Measurements from ENCODE around the gene SVIL.

DNA sequence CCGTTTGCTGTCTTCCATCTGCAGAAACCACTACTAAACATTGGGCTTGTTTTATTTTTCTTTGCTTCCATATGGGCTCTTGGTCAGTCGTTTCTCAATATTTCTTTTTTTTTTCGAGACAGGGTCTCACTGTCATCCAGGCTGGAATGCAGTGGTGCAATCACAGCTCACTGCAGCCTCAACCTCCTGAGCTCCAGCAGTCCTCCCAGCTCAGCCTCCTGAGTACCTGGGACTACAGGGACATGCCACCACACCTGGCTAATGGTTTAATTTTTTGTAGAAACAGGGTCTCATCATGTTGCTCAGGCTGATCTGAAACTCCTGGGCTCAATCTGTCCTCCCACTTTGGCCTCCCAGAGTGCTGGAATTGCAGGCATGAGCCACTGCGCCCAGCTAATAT, 182.8 kb downstream of the SVIL start:
- TF ChIP-seq, protein P1, sequence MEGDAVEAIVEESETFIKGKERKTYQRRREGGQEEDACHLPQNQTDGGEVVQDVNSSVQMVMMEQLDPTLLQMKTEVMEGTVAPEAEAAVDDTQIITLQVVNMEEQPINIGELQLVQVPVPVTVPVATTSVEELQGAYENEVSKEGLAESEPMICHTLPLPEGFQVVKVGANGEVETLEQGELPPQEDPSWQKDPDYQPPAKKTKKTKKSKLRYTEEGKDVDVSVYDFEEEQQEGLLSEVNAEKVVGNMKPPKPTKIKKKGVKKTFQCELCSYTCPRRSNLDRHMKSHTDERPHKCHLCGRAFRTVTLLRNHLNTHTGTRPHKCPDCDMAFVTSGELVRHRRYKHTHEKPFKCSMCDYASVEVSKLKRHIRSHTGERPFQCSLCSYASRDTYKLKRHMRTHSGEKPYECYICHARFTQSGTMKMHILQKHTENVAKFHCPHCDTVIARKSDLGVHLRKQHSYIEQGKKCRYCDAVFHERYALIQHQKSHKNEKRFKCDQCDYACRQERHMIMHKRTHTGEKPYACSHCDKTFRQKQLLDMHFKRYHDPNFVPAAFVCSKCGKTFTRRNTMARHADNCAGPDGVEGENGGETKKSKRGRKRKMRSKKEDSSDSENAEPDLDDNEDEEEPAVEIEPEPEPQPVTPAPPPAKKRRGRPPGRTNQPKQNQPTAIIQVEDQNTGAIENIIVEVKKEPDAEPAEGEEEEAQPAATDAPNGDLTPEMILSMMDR (IDR thresholded peaks at IDR 0.05 in 4 of 5, conservative IDR thresholded peaks at IDR 0.05 in 1 of 5) = no peak
- TF ChIP-seq POLR2A (IDR thresholded peaks at IDR 0.05) = no peak
